VCaP (cell line): Measurements from ENCODE around the gene ASB1.

ENCODE experiments used
- H3K27ac ChIP-seq: fragments of 450-650 bp; 2 replicates; pipeline ENCODE4 v1.5.1; 2017
- CTCF ChIP-seq: fragments of 450-650 bp; conservative IDR thresholded peaks from 2 replicates; pipeline ENCODE4 v1.5.1; 2017; ENCODE audit warnings: mild to moderate bottlenecking, moderate library complexity

ASB1 gene

DNA sequence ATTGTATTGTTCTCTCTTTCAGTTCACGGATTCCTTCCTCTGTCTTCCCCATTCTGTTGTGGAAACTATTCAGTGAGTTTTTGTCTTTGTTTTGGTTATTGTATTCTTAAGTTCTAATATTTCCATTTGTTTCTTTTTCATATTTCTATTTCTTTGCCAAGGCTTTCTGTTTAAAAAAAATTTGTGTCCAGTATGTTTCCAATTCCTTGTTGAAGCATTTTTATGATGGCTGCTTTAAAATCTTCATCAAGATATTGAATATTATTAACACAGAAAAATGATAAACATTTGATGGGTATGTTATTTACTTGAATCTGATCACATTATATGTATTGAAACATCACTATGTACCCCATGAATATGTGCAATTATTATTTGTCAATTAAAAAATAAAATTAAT, 42.4 kb downstream of the ASB1 start:
- H3K27ac ChIP-seq = no peak overlapping the region
- TF ChIP-seq CTCF = no peak

DNA sequence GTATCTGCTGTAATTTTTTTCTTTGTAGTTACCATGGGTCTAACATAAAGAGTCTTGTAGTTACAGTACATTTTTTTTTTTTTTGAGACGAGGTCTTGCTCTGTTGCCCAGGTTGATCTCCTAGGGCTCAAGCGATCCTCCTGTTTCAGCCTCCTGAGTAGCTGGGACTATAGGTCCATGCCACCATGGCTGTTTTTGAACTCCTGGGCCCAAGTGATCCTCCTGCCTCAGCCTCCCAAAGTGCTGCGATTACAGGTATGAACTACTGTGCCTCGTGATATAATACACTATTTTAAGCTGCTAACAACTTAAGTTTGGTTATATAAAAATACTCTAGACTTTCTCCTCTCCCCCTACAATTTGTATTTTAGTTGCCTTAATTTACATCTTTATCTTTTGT, 46.3 kb downstream of the ASB1 start:
- no peak for TF ChIP-seq CTCF
- H3K27ac ChIP-seq = no peak overlapping the region

GRCh38 chr2:238473523-238473922, 46.8 kb downstream of the ASB1 start:
- H3K27ac ChIP-seq = no peak overlapping the region
- no peak for TF ChIP-seq CTCF

- no peak for TF ChIP-seq CTCF
- no peak overlapping the region for H3K27ac ChIP-seq
Observed at GRCh38 chr2:238475034-238475433, 48.3 kb downstream of the ASB1 start.

- no peak for TF ChIP-seq CTCF
- no peak overlapping the region for H3K27ac ChIP-seq
Observed at GRCh38 chr2:238475566-238475965, 48.8 kb downstream of the ASB1 start.

DNA sequence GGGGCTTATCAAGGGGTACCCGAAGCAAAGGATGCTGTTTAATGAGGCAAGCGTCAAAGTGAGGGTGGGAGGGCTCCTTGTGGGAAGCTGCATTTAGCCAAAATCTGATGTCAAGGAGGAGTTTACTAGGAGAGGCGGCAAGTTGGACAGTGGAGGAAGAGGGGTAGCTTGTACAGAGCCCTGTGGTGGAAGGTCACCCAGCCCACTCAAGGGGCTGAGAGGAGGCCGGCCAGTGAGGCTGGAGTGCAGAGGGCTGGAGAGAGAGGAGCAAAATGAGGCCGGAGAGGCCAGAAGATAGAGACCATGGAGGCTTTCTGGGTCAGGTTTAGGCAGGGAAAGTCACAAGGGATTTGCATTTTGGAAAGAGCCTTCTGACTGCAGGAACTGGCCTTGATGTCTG, 49.5 kb downstream of the ASB1 start:
- no peak for TF ChIP-seq CTCF
- no peak overlapping the region for H3K27ac ChIP-seq

DNA sequence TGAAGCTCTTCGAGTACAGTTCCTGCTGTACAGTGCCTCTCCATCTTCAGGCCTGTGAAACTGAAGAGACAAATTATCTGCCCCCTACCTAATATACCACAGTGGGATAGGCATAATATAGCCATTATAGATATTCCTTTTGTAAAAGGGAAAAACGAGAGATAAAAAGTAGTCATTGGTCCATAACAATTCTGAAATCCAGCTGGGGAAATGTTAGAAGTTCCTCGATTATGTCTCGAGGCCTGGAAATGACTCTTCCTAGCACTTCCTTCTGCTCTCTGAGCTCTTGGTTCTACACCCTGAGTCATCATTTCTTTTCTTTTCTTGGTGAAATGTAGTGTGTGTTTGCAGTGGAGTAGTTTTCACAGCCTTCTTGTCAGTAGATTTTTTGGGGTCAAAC, 51.5 kb downstream of the ASB1 start:
- no peak for TF ChIP-seq CTCF
- no peak overlapping the region for H3K27ac ChIP-seq

GRCh38 chr2:238479847-238480246, 53.1 kb downstream of the ASB1 start:
- H3K27ac ChIP-seq = no peak overlapping the region
- TF ChIP-seq CTCF = no peak
